Tibial nerve (tissue), 4 donors: ENCODE measurements around the gene NR2F2.
A peak's percentile ranks its signal among the peaks of the same experiment; 100 is the strongest.

ENCODE experiments used
- EP300 ChIP-seq, 2 donors: sonication (generic); formaldehyde crosslinking; IDR thresholded peaks; one replicate each; pipeline ENCODE4 v1.6.1; 2017; ENCODE audit warnings: antibody characterized with exemption in 2 of 2, mild to moderate bottlenecking in 1 of 2
- POLR2A ChIP-seq, 2 donors: fragments of 450-650 bp; IDR thresholded peaks; one replicate each; pipeline ENCODE4 v1.6.1; 2017; ENCODE audit warnings: antibody characterized with exemption in 2 of 2, mild to moderate bottlenecking in 2 of 2, moderate library complexity in 2 of 2
- TF ChIP-seq, protein P1 (sequence below), 5 experiments: fragments of 200-600 bp in 3 of 5; fragments of 450-650 bp in 2 of 5; sonication (generic) in 3 of 5; IDR thresholded peaks; one replicate each; pipeline ENCODE4 v1.5.1; 2016 to 2019; ENCODE audit warnings: antibody characterized with exemption in 5 of 5, mild to moderate bottlenecking in 3 of 5, moderate library complexity in 2 of 5

DNA sequence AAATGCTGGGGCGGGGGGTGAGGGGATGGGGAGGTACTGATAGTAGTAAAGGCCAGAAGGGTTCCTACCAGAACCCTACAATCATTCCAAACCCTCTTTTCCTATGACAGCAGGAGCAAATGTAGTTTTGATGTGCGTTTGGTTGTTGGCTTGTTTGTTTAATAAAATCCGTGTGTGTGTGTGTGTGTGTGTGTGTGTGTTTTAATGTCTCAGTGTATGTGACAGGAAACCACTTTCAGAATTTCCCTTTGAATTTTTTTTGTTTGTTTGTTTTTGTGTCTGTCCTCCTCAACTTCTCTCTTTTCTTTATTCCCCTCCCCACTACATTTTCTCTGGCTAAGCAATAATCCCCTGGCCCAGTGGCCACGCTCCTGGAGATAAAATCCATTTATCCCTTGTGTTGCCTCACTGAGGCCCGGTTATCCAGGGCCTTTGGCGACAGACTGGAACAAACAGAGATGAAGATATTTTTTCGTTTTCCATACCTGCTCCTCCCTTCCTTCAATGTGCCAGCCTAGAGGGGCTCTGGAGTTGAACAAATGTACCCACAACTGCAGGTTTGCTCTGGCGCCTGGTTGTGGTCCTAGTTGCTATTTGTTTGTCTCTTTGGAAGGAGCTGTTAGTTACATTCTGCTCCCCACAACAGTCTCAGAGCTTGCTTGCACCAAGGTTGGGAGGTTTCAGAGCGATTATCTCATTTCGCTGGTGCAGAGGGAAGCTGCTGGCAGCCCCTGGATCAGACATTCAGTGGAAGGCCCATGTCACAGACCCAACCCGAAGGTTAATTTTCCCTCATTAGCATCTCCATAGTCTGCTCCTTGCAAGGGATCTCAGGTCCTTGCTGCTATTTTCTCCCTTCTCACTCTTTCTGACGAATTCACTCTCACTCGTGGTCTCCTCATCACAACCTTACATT lies 17.9 kb downstream of the NR2F2 start:
- TF ChIP-seq, protein P1, sequence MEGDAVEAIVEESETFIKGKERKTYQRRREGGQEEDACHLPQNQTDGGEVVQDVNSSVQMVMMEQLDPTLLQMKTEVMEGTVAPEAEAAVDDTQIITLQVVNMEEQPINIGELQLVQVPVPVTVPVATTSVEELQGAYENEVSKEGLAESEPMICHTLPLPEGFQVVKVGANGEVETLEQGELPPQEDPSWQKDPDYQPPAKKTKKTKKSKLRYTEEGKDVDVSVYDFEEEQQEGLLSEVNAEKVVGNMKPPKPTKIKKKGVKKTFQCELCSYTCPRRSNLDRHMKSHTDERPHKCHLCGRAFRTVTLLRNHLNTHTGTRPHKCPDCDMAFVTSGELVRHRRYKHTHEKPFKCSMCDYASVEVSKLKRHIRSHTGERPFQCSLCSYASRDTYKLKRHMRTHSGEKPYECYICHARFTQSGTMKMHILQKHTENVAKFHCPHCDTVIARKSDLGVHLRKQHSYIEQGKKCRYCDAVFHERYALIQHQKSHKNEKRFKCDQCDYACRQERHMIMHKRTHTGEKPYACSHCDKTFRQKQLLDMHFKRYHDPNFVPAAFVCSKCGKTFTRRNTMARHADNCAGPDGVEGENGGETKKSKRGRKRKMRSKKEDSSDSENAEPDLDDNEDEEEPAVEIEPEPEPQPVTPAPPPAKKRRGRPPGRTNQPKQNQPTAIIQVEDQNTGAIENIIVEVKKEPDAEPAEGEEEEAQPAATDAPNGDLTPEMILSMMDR (IDR thresholded peaks at IDR 0.05) = no peak
- TF ChIP-seq POLR2A (IDR thresholded peaks at IDR 0.05) (no peak), EP300 (IDR thresholded peaks at IDR 0.05) (peak in 1 of 2 donors; percentile 26)
